ENCODE measurements around the gene VRK2. TPM values are rescaled to one million over a fixed set of nuclear protein-coding genes. Genes with fewer than 3 reads are reported as not detected.

Gene VRK2
- total RNA-seq = 20.4 and 31.4 TPM in 2 replicates

GRCh38 chr2:58046585-58047372 lies at the start of gene VRK2:
Gene VRK2, plus strand, starts transcription at chr2:58046806. Its CDS starts 2,026 bp downstream, at chr2:58048832.

Other genes starting within 250 kb of the VRK2 start
- 21.1 and 38.3 TPM in 2 replicates for gene FANCL, start 194.5 kb downstream of the VRK2 start, total RNA-seq